GM12865 (cell line): ENCODE measurements around the gene BDH1.

ENCODE experiments used
- DNase-seq: peaks from one replicate; pipeline ENCODE4 v3.0.0; 2010; ENCODE audit warnings: low read depth
- H3K4me3 ChIP-seq: 2 replicates; pipeline ENCODE4 v1.5.1; 2011; ENCODE audit warnings: mild to moderate bottlenecking, low read depth, low read length, control low read depth
- CTCF ChIP-seq: IDR thresholded peaks from 2 replicates; pipeline ENCODE4 v1.5.1; 2011; ENCODE audit warnings: low read length, control low read depth, low read depth, inconsistent platforms; ENCODE audit not compliant: insufficient read depth; ENCODE audit errors: missing control alignments

Gene BDH1

GRCh38 chr3:197545101-197545500, 10.7 kb downstream of the BDH1 start:
- no peak for DNase-seq
- no peak for TF ChIP-seq CTCF
- H3K4me3 ChIP-seq: no peak overlapping the region

GRCh38 chr3:197542741-197543454, 12.9 kb downstream of the BDH1 start:
- DNase-seq: no peak
- no peak overlapping the region for H3K4me3 ChIP-seq
- TF ChIP-seq CTCF: no peak

- no peak overlapping the region for H3K4me3 ChIP-seq
- no peak for TF ChIP-seq CTCF
- no peak for DNase-seq
Measured at GRCh38 chr3:197541756-197542539, 13.8 kb downstream of the BDH1 start.

GRCh38 chr3:197540961-197541377, 14.8 kb downstream of the BDH1 start:
- TF ChIP-seq CTCF: no peak
- no peak for DNase-seq
- no peak overlapping the region for H3K4me3 ChIP-seq

GRCh38 chr3:197539651-197540051, 16.1 kb downstream of the BDH1 start:
- TF ChIP-seq CTCF: no peak
- no peak overlapping the region for H3K4me3 ChIP-seq
- no peak for DNase-seq

- TF ChIP-seq CTCF: no peak
Measured at GRCh38 chr3:197533927-197534725, 21.6 kb downstream of the BDH1 start.

More at GRCh38 chr3:197533927-197534725, 21.6 kb downstream of the BDH1 start:
- no peak overlapping the region for H3K4me3 ChIP-seq
- no peak for DNase-seq
